Mesothelial cell of epicardium (in vitro differentiated cells): ENCODE data around the gene SLC6A16. TPM values are rescaled to one million over a fixed set of nuclear protein-coding genes. Genes with fewer than 3 reads are reported as not detected.
"Not testable (repeated sequence)": the region's sequence is repeated elsewhere in the genome, so short reads cannot be mapped to it uniquely, and the experiment has no call there.

Experiments
- DNase-seq, 2 experiments: peaks; one replicate each; pipeline ENCODE4 v3.0.0; 2021; ENCODE audit warnings: low spot score in 2 of 2; ENCODE audit not compliant: unreplicated experiment in 2 of 2
- H3K27ac Mint-ChIP-seq: 2 replicates; pipeline ENCODE4 v1.8.0; 2021; ENCODE audit warnings: mixed read lengths
- H3K27me3 Mint-ChIP-seq: 2 replicates; pipeline ENCODE4 v1.8.0; 2021; ENCODE audit warnings: low read depth, mixed read lengths
- H3K36me3 Mint-ChIP-seq: 2 replicates; pipeline ENCODE4 v1.8.0; 2021; ENCODE audit warnings: mixed read lengths
- H3K4me1 Mint-ChIP-seq: 2 replicates; pipeline ENCODE4 v1.8.0; 2021; ENCODE audit warnings: mixed read lengths
- H3K4me3 Mint-ChIP-seq: 2 replicates; pipeline ENCODE4 v1.8.0; 2021; ENCODE audit warnings: mild to moderate bottlenecking, moderate library complexity, mixed read lengths
- H3K9me3 Mint-ChIP-seq: 2 replicates; pipeline ENCODE4 v1.8.0; 2021; ENCODE audit warnings: mixed read lengths
- CTCF ChIP-seq: fragments of 200-600 bp; sonication (generic); IDR thresholded peaks from one replicate; pipeline ENCODE4 v1.5.0; 2021; ENCODE audit warnings: antibody characterized with exemption; ENCODE audit not compliant: unreplicated experiment
- total RNA-seq: library from RNA; stranded (reverse); gene quantifications from 3 replicates; pipeline ENCODE4 v1.2.1, GENCODE V29; 2021

SLC6A16 gene
- total RNA-seq, result 5.6 to 6.1 TPM (median 5.8 TPM) in 3 replicates

DNA sequence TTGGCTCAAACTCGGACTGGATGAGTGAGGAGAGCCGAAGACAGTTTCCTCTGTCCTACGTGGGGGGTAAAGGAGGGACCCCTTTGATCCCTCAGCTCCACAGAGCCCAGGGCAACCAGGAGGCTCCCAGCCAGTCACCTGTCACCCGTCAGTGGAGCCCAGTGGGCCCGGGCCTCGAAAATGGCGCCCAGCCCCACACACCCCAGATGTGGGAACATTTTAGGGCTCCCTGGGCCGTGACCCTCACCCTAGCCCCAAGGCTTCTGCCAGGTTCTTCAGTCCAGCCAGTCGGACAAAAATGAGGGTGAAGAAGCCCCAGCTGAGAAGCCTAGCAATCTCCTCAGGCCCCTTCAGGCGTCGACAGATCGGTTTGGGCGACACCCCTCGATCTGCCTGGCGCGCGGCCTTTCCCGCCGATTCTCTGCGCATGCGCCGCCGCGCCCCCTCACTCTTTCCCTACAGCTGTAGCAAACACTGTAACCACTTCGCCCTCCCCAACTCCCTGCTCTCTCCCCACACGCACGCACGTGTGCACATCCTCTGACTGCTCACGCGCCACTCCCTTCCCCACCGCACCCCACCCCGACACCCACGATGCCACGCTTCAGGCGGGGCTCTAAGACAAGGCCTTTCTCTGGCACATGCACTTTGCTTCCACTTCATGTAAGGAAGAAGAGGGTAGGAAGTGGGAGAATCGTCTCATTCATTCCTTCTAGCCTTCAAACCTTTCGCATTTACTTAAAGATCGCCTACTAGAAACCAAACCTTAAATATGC is at the start of gene SLC6A16:
Gene SLC6A16, minus strand, starts transcription at position 391 of the 776 bp plus-strand sequence. CDS start 13,844 bp downstream, outside the sequence.
- peaks cover 20% of the 10 kb centered on the region for H3K9me3 Mint-ChIP-seq
- no peak within 1 kb of the TSS for H3K4me3 Mint-ChIP-seq
- H3K36me3 Mint-ChIP-seq, result peaks cover 9% of the 10 kb centered on the region
- H3K27ac Mint-ChIP-seq, result no peak within 1 kb of the TSS
- no peaks in the 10 kb centered on the region for H3K27me3 Mint-ChIP-seq
- H3K4me1 Mint-ChIP-seq, result no peaks in the 10 kb centered on the region
- DNase-seq, result peak in 1 of 2 experiments; percentile 28
- no peak for TF ChIP-seq CTCF

GRCh38 chr19:49373174-49373573 is 48.2 kb upstream of the SLC6A16 start:
- peaks cover 19% of the 10 kb centered on the region for H3K27me3 Mint-ChIP-seq
- H3K4me3 Mint-ChIP-seq, H3K27ac Mint-ChIP-seq, DNase-seq, H3K4me1 Mint-ChIP-seq: not testable (repeated sequence)
- peaks cover 12% of the 10 kb centered on the region for H3K9me3 Mint-ChIP-seq
- peaks cover 19% of the 10 kb centered on the region for H3K36me3 Mint-ChIP-seq

GRCh38 chr19:49371184-49371583 is 46.2 kb upstream of the SLC6A16 start:
- peaks cover 12% of the 10 kb centered on the region for H3K9me3 Mint-ChIP-seq
- peaks cover 19% of the 10 kb centered on the region for H3K36me3 Mint-ChIP-seq
- H3K4me1 Mint-ChIP-seq, result no peaks in the 10 kb centered on the region
- peaks cover 12% of the 10 kb centered on the region for H3K27me3 Mint-ChIP-seq
- no peak overlapping the region for H3K27ac Mint-ChIP-seq
- no peak for TF ChIP-seq CTCF
- H3K4me3 Mint-ChIP-seq, result no peak overlapping the region
- DNase-seq, result no peak

- no peak for TF ChIP-seq CTCF
- H3K36me3 Mint-ChIP-seq, result peaks cover 19% of the 10 kb centered on the region
These were observed 43.8 kb upstream of the SLC6A16 start for GRCh38 chr19:49368711-49369358.

DNA sequence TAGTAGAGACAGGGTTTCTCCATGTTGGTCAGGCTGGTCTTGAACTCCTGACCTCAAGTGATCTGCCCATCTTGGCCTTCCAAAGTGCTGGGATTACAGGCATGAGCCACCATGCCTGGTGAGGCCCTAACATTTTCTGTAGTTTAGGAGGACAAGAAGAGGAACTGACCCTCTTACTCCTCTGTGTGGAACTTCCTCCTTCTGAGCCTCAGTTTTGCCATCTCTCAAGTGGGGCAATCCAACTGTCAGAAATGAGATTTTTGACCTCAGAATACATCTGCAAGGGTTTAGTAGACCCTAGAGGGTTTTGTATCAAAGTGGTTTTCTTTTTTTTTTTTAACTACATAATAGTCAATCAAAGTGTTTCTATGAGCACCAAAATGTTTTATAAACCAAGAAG is 41.1 kb upstream of the SLC6A16 start:
- DNase-seq, result no peak
- H3K36me3 Mint-ChIP-seq, result peaks cover 19% of the 10 kb centered on the region
- no peak overlapping the region for H3K27ac Mint-ChIP-seq
- H3K4me1 Mint-ChIP-seq, result peaks cover 2% of the 10 kb centered on the region
- no peaks in the 10 kb centered on the region for H3K27me3 Mint-ChIP-seq
- no peak overlapping the region for H3K4me3 Mint-ChIP-seq
- no peak for TF ChIP-seq CTCF
- peaks cover 12% of the 10 kb centered on the region for H3K9me3 Mint-ChIP-seq

More at GRCh38 chr19:49368711-49369358, 43.8 kb upstream of the SLC6A16 start:
- Mint-ChIP-seq H3K4me3 (no peak overlapping the region), H3K27me3 (no peaks in the 10 kb centered on the region), H3K9me3 (peaks cover 12% of the 10 kb centered on the region), H3K4me1 (peaks cover 2% of the 10 kb centered on the region), H3K27ac (no peak overlapping the region)
- no peak for DNase-seq

GRCh38 chr19:49364083-49364737 is 39.2 kb upstream of the SLC6A16 start:
- no peak overlapping the region for H3K4me3 Mint-ChIP-seq
- no peaks in the 10 kb centered on the region for H3K27me3 Mint-ChIP-seq
- DNase-seq, result no peak
- no peak overlapping the region for H3K27ac Mint-ChIP-seq
- peaks cover 9% of the 10 kb centered on the region for H3K4me1 Mint-ChIP-seq
- peaks cover 4% of the 10 kb centered on the region for H3K9me3 Mint-ChIP-seq
- no peak for TF ChIP-seq CTCF
- H3K36me3 Mint-ChIP-seq, result peaks cover 8% of the 10 kb centered on the region
